Anterior cingulate cortex (tissue), 58 donors: ENCODE data around the gene LGR4.

ENCODE experiments used
- DNase-seq, 58 donors: peaks; one replicate each; lab custom pipeline; 2025; lab: John Stamatoyannopoulos, UW

The LGR4 gene

DNA sequence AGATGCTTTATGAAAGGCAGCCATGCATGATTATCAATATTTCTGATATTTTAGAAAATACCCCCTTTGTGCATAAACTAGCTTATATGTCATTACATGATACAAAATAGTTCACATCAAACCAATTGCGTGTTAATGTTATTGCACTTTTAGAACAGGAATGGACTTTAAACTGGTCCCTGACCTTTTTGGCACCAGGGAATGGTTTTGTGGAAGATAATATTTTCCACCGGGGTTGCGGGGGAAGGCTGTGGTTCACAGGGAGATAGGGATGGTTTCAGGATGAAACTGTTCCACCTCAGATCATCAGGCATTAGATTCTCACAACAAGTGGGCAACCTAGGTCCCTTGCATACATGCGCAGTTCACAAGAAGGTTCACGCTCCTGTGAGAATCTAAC, 16.5 kb upstream of the LGR4 start:
- DNase-seq = no peak

- DNase-seq = no peak
Observed at GRCh38 chr11:27487706-27488105, 15.1 kb upstream of the LGR4 start.

GRCh38 chr11:27485930-27486773, 13.6 kb upstream of the LGR4 start:
- peak in 6 of 58 donors; percentile 8 to 60 (median 20) for DNase-seq

GRCh38 chr11:27482793-27483192, 10.2 kb upstream of the LGR4 start:
- no peak for DNase-seq

DNA sequence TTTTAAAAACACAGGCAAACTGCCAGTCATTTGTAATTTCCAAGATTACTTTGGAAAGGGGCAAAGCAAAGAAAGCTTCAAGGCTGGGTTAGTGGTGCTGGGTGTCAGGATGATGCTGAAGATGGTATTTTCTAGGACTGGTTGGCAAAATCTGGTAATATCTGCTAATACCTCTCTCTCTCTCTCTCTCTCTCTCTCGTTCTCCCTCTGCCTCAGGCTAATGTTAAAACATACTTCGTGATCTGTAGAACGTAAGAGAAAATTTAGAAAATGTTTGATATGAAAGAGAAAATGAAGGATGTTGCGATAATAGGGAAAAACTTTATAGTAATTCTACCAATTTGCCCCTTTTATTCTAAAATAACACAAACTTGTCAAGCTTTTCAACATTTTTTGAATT, 9.4 kb upstream of the LGR4 start:
- DNase-seq = no peak

DNA sequence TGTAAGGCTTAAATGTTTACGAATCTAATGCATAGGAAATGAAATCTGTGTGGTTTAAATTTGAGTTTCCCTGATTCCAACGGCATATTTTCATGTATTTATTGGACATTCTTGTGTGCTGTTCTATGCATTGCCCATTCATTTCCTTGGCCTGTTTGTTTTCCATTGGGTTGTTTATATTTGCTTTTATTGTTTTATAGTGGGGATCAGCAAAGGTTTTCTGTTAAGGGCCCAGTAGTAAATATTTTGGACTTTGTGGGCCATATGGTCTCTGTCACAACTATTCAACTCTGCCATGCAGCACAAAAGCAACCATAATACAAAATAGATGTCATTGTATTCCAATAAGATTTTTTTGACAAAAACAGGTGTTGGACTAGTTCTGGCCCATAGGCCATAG, 5.2 kb upstream of the LGR4 start:
- DNase-seq = no peak

DNA sequence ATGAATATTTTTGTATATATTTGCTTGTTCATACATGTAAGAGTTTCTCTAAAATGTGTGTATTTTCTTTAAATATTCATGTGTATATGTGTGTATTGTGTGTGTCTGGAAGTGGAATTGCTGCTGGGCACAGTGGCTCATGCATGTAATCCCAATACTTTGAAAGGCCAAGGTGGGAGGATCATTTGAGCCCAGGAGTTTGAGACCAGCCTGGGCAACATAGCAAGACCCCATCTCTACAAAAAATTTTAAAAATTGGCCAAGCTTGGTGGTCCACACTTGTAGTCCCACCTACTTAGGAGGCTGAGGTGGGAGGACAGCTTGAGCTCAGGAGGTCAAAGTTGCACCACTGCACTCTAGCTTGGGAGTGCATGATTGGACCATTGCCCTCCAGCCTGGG, 4.7 kb upstream of the LGR4 start:
- DNase-seq = no peak

GRCh38 chr11:27475622-27476021, 3.0 kb upstream of the LGR4 start:
- no peak for DNase-seq

DNA sequence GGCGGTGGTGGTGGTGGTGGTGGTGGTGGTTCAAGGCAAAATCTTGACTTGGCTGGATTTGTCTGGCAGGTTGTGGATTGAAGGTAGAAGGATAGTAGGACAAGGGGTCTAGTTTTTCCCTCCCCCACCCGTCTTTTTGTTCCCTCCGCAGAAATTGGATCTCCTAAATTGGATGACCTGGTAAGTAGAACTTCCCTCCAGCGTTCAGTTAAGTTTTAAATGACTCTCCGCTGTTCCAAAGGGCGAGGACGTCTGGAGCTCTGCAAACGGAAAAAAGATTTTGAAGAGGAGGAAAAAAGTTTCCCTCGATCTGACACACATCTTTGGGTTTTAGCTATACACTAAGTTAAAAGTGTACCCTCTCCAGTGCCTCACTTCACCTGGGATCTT, 422 bp upstream of the LGR4 start:
- DNase-seq = peak in 1 of 58 donors; percentile 31

GRCh38 chr11:27471589-27472397, 797 bp downstream of the LGR4 start:
- DNase-seq = peak in 42 of 58 donors; percentile 14 to 72 (median 43)

GRCh38 chr11:27470826-27471588, 1.6 kb downstream of the LGR4 start:
- peak in 7 of 58 donors; percentile 11 to 56 (median 30) for DNase-seq

DNA sequence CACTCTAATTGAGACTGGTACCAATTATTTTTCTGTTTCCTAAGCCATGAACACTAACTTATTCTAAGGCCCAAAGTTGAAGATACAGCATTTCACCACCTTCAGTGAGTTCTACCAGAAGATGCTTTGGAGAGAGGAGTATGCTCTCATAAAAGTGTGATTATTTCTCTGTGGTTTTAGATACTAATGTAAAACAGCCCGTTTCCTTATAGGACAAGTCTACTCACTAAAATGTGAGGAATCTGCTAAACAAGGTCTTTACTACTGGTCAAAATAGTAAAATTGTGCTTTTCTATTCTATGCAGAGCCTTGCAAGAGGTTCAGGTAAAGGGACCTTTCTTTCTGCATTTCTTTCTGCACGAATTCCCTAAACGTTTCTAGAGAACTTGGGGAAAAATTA, 2.4 kb downstream of the LGR4 start:
- no peak for DNase-seq

GRCh38 chr11:27468995-27469695, 3.4 kb downstream of the LGR4 start:
- no peak for DNase-seq

DNA sequence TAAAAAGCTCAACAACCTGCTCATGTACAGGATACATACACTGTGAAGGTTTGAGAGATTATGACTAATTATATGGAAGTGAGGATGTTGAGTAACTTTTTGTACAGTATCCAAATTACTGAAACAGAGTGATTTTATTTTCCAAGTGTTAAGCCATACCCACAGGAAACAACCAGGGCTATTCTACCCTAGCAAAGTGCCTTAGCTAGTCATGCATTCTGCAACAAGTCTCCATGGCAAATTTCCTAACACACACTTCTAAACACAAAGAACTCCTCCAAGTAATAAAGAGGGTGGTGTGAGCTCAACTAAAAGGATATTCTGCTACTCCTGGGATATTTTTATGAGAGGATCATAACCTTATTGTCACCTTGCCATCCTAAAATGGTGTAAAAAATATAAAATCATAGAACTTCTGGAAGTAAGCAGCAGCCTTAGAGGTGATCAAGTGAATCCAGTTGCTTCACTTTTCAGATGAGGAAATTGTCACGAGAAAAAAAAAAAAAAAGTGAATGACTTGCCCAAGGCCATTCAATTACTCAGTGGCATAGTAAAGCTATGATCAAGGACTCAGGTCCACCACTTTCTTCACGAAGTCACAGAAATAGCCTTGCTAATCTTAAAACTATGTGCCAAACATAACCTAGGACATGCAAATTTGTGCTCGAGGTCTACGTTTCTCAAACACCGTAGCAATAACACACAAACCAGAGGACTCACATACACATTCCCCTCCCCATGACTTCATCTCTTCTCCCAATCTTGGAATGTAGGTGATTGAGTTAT, 4.2 kb downstream of the LGR4 start:
- no peak for DNase-seq

DNA sequence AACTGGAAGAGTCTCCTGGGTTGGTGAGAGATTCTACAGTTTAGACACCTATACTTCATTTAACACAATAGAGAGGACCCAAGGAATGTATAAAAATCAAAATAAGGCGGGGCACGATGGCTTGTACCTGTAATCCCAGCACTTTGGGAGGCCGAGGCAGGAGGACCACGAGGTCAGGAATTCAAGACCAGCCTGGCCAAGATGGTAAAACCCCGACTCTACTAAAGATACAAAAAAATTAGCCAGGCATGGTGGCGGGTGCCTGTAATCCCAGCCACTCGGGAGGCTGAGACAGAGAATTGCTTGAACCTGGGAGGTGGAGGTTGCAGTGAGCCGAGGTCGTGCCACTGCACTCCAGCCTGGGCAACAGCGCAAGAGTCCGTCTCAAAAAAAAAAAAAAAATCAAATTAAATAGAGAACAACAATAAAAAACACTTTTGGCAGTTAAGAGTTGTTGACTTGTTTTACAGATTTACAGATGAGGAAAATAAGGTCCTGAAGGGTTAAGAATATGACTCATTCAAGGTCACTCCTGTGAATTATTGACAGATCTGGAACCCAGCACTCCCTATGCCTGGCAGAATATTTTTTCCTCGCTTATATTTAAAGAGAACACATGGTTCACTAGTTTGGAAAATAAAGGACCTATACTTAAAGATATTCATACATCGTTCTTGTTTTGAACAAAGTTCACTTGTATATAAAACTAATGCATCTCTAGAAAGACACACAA, 5.2 kb downstream of the LGR4 start:
- DNase-seq = no peak

DNA sequence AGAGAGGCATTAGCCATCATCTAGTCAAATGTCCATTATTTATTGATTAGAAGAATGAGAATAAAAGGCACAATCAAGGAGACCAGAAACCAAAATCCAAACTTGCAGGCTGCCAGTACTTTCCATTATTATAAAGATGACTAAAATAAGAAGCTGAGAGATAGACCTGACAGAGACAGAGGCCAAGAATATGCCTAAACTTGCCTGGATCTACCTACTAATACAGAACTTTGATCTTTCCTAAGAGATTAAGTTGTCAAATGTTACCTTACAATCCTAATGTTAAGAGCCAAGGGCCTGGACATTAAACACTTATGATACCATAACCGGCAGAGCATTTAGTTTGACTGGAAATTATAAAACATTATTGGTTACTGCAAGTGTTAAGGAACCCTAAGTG, 6.2 kb downstream of the LGR4 start:
- no peak for DNase-seq

DNA sequence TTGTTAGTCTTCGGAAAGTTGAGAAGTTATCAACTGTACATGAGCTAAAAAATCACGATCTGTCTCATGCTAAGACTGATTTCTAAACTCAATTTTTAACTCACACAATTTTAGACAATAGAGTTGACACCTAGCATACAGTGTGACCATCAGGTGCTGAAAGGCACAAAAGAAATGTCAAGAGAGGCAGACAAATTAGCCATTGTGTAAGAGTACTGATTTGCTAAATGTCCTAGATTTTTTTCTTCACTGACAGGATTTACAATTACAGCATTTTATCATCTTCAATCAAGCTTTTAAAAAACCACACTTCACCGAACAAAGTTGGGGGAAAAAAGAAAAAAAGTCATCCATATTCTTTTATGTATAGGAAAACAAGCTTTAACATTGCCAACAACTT, 7.0 kb downstream of the LGR4 start:
- DNase-seq = no peak

- DNase-seq = no peak
Observed at GRCh38 chr11:27464909-27465308, 7.7 kb downstream of the LGR4 start.

GRCh38 chr11:27464289-27464696, 8.3 kb downstream of the LGR4 start:
- DNase-seq = no peak
